Measurements from ENCODE around the gene CCDC78.

CCDC78 gene

DNA sequence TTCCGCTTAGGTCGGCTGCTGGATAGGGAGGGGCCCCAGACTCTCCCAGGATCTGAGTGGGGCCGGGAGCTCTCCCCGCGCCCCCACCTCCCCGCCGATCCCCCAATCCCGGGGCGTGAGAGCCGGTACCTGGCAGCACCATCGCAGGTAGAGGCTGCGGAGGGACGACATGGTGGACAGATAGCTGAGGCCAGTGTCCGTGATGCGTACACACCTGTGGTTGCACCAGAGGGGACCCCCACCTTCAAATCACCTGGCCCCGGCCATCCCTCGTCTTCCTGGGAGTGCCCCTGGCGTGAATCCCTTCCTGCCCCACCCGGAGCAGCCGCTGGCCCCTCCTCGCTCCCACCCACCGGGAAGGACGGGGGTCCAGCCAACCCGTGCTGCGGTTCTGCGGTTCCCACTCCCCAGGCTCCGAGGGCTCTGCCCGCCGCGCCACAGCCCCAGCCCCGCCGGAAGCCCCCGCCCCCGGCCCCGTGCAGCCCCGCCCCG, 31.3 kb downstream of the CCDC78 start:
- Histone ChIP-seq H3K4me3 (ENCODE audit: low read length in 2 of 2) (no peak overlapping the region), H3K14ac (ENCODE audit: low read length) (no peak overlapping the region), H3K18ac (ENCODE audit: low read length) (no peak overlapping the region), H2BK120ac (ENCODE audit: low read depth, low read length) (peak overlapping the region; percentile 3), H3K4me1 (ENCODE audit: control insufficient read depth in 2 of 2, insufficient read depth in 1 of 2, low read depth in 1 of 2, low read length in 2 of 2) (peaks cover 0 to 7% of the 10 kb centered on the region in 2 donors), H2BK5ac (ENCODE audit: low read length) (no peak overlapping the region), H2AFZ (ENCODE audit: low read length) (no peak overlapping the region), H3K27ac (replicated peaks; ENCODE audit: low read length) (no peak overlapping the region), H3K79me1 (ENCODE audit: low read depth, low read length) (peaks cover 3% of the 10 kb centered on the region), H2BK15ac (ENCODE audit: low read length) (no peak overlapping the region), H2BK12ac (ENCODE audit: low read length) (no peak overlapping the region), H3K4ac (ENCODE audit: low read length) (no peak overlapping the region), H4K91ac (ENCODE audit: low read depth, low read length, poor library complexity) (no peak overlapping the region), H3K27me3 (ENCODE audit: control insufficient read depth in 3 of 3, insufficient read depth in 3 of 3, low read depth in 1 of 3, low read length in 3 of 3) (peaks cover 10 to 72% (median 28%) of the 10 kb centered on the region in 3 experiments), H3K4me2 (ENCODE audit: insufficient read depth, low read length, poor library complexity, severe bottlenecking) (peak overlapping the region; percentile 43), H3K9me3 (replicated peaks in 1 of 2; ENCODE audit: control insufficient read depth in 2 of 2, insufficient read depth in 1 of 2, low read depth in 1 of 2, low read length in 2 of 2) (peaks cover 0 to 6% of the 10 kb centered on the region in 2 donors), H2AK5ac (ENCODE audit: low read depth, low read length) (peak overlapping the region; percentile 68), H3K36me3 (replicated peaks in 1 of 2; ENCODE audit: control insufficient read depth in 2 of 2, insufficient read depth in 2 of 2, low read length in 2 of 2) (no peaks in the 10 kb centered on the region), H3K23ac (ENCODE audit: low read depth, low read length, poor library complexity) (peak overlapping the region; percentile 22), H4K8ac (ENCODE audit: low read depth, low read length) (no peak overlapping the region), H3K9ac (ENCODE audit: low read depth, low read length, poor library complexity) (no peak overlapping the region)
- no peak for DNase-seq (ENCODE audit: low spot score)
- WGBS, 2 donors (ENCODE audit: extremely low coverage in 2 of 2, insufficient read length in 2 of 2, insufficient replicate concordance in 1 of 2), result no CpG with 5 or more reads among the region's 37 CpGs

DNA sequence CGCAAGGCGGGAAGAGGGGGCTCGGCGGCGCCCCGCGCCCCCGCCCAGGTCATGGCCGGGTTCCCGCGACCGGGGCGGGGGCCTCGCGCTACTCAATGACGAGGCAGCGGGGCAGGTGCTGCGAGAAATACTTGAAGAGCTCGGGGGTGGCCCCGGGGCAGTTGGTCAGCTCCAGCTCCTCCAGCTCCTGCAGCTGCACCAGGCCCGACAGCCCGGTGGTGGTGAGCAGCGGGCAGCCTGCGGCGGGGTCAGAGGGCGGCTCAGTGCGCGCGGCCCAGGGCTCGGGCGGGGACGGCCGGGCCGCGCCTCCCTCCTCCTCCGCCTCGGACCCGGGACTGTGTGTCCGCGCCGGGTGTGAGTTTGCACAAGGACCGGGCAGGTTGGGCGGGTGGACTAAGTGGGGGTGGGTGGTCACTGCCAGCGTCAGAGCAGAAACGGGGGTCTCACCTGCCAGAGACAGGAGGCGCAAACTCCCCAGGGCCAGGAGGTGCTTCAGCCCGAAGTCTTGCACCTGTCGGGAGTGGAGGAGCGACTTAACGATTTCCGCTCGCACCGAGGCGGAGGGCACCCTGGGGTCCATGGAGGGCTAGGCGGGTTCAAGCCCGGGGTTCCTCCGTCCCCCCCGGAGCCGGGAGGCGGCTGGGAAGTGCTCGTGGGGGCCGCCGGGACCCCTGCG, 31.9 kb downstream of the CCDC78 start:
- Histone ChIP-seq H3K4me1 (ENCODE audit: control insufficient read depth in 2 of 2, insufficient read depth in 1 of 2, low read depth in 1 of 2, low read length in 2 of 2) (peaks cover 3 to 12% of the 10 kb centered on the region in 2 donors), H2BK5ac (ENCODE audit: low read length) (peak overlapping the region; percentile 3), H2AK5ac (ENCODE audit: low read depth, low read length) (no peak overlapping the region), H3K36me3 (replicated peaks in 1 of 2; ENCODE audit: control insufficient read depth in 2 of 2, insufficient read depth in 2 of 2, low read length in 2 of 2) (no peaks in the 10 kb centered on the region), H2AFZ (ENCODE audit: low read length) (no peak overlapping the region), H3K14ac (ENCODE audit: low read length) (peak overlapping the region; percentile 6), H4K8ac (ENCODE audit: low read depth, low read length) (no peak overlapping the region), H2BK120ac (ENCODE audit: low read depth, low read length) (no peak overlapping the region), H4K91ac (ENCODE audit: low read depth, low read length, poor library complexity) (no peak overlapping the region), H3K4me2 (ENCODE audit: insufficient read depth, low read length, poor library complexity, severe bottlenecking) (peak overlapping the region; percentile 57), H2BK12ac (ENCODE audit: low read length) (no peak overlapping the region), H3K9ac (ENCODE audit: low read depth, low read length, poor library complexity) (no peak overlapping the region), H3K4me3 (ENCODE audit: low read length in 2 of 2) (peak overlapping the region in 1 of 2 donors; percentile 66), H3K27me3 (ENCODE audit: control insufficient read depth in 3 of 3, insufficient read depth in 3 of 3, low read depth in 1 of 3, low read length in 3 of 3) (peaks cover 10 to 67% (median 28%) of the 10 kb centered on the region in 3 experiments), H3K4ac (ENCODE audit: low read length) (no peak overlapping the region), H3K18ac (ENCODE audit: low read length) (peak overlapping the region; percentile 38), H3K23ac (ENCODE audit: low read depth, low read length, poor library complexity) (peak overlapping the region; percentile 22), H3K9me3 (replicated peaks in 1 of 2; ENCODE audit: control insufficient read depth in 2 of 2, insufficient read depth in 1 of 2, low read depth in 1 of 2, low read length in 2 of 2) (peaks cover 0 to 6% of the 10 kb centered on the region in 2 donors), H3K27ac (replicated peaks; ENCODE audit: low read length) (no peak overlapping the region), H2BK15ac (ENCODE audit: low read length) (no peak overlapping the region), H3K79me1 (ENCODE audit: low read depth, low read length) (peaks cover 7% of the 10 kb centered on the region)
- no peak for DNase-seq (ENCODE audit: low spot score)
- WGBS, 2 donors (ENCODE audit: extremely low coverage in 2 of 2, insufficient read length in 2 of 2, insufficient replicate concordance in 1 of 2), result no CpG with 5 or more reads among the region's 64 CpGs

DNA sequence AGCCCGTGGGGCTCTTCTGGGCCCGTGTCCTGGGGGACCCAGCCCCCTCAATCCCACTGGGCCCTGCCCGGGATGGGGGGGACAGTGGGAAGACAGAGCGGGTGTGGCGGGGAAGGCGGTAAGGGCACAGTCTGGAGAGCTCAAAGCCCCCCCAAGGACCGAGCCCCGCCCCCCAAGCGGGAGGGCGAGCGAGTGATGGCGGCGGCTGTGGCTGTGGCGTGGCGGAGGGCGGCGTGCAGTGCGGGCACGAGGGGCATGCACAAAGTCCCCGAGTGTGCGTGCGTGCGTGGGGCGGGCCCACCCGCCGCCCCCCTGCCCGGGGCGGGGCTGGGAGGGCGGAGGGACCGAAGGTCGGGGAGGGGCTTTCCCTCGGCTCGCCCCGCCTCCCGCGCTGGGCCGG, 32.5 kb downstream of the CCDC78 start:
- no peak overlapping the region for H2BK12ac ChIP-seq (ENCODE audit: low read length)
- peak overlapping the region; percentile 60 for H3K9ac ChIP-seq (ENCODE audit: low read depth, low read length, poor library complexity)
- H3K36me3 ChIP-seq (replicated peaks in 1 of 2; ENCODE audit: control insufficient read depth in 2 of 2, insufficient read depth in 2 of 2, low read length in 2 of 2), result no peaks in the 10 kb centered on the region
- H2AK5ac ChIP-seq (ENCODE audit: low read depth, low read length), result no peak overlapping the region
- H2BK5ac ChIP-seq (ENCODE audit: low read length), result peak overlapping the region; percentile 3
- H3K23ac ChIP-seq (ENCODE audit: low read depth, low read length, poor library complexity), result no peak overlapping the region
- no peak overlapping the region for H4K8ac ChIP-seq (ENCODE audit: low read depth, low read length)
- H3K27ac ChIP-seq (replicated peaks; ENCODE audit: low read length), result no peak overlapping the region
- peaks cover 4 to 13% of the 10 kb centered on the region in 2 donors for H3K4me1 ChIP-seq (ENCODE audit: control insufficient read depth in 2 of 2, insufficient read depth in 1 of 2, low read depth in 1 of 2, low read length in 2 of 2)
- peak overlapping the region; percentile 57 for H3K4me2 ChIP-seq (ENCODE audit: insufficient read depth, low read length, poor library complexity, severe bottlenecking)
- WGBS, 2 donors (ENCODE audit: extremely low coverage in 2 of 2, insufficient read length in 2 of 2, insufficient replicate concordance in 1 of 2), result no CpG with 5 or more reads among the region's 37 CpGs
- no peak overlapping the region for H4K91ac ChIP-seq (ENCODE audit: low read depth, low read length, poor library complexity)
- no peak overlapping the region for H2BK120ac ChIP-seq (ENCODE audit: low read depth, low read length)
- H3K14ac ChIP-seq (ENCODE audit: low read length), result no peak overlapping the region
- H3K27me3 ChIP-seq (ENCODE audit: control insufficient read depth in 3 of 3, insufficient read depth in 3 of 3, low read depth in 1 of 3, low read length in 3 of 3), result peaks cover 10 to 62% (median 28%) of the 10 kb centered on the region in 3 experiments
- peak overlapping the region; percentile 76 for H3K18ac ChIP-seq (ENCODE audit: low read length)
- peaks cover 9% of the 10 kb centered on the region for H3K79me1 ChIP-seq (ENCODE audit: low read depth, low read length)
- no peak overlapping the region for H2AFZ ChIP-seq (ENCODE audit: low read length)
- DNase-seq (ENCODE audit: low spot score), result no peak
- H3K4me3 ChIP-seq (ENCODE audit: low read length in 2 of 2), result peak overlapping the region in 1 of 2 donors; percentile 51
- H2BK15ac ChIP-seq (ENCODE audit: low read length), result peak overlapping the region; percentile 87
- no peak overlapping the region for H3K4ac ChIP-seq (ENCODE audit: low read length)
- H3K9me3 ChIP-seq (replicated peaks in 1 of 2; ENCODE audit: control insufficient read depth in 2 of 2, insufficient read depth in 1 of 2, low read depth in 1 of 2, low read length in 2 of 2), result peaks cover 0 to 6% of the 10 kb centered on the region in 2 donors

- no peak overlapping the region for H4K91ac ChIP-seq (ENCODE audit: low read depth, low read length, poor library complexity)
- no peak overlapping the region for H3K27ac ChIP-seq (replicated peaks; ENCODE audit: low read length)
- H3K23ac ChIP-seq (ENCODE audit: low read depth, low read length, poor library complexity), result peak overlapping the region; percentile 73
- peaks cover 4 to 13% of the 10 kb centered on the region in 2 donors for H3K4me1 ChIP-seq (ENCODE audit: control insufficient read depth in 2 of 2, insufficient read depth in 1 of 2, low read depth in 1 of 2, low read length in 2 of 2)
- H2AFZ ChIP-seq (ENCODE audit: low read length), result no peak overlapping the region
- H2BK12ac ChIP-seq (ENCODE audit: low read length), result peak overlapping the region; percentile 41
- no peak overlapping the region for H3K14ac ChIP-seq (ENCODE audit: low read length)
- no peak overlapping the region for H2BK120ac ChIP-seq (ENCODE audit: low read depth, low read length)
- H2AK5ac ChIP-seq (ENCODE audit: low read depth, low read length), result peak overlapping the region; percentile 56
- no peak overlapping the region for H3K4me2 ChIP-seq (ENCODE audit: insufficient read depth, low read length, poor library complexity, severe bottlenecking)
- no CpG with 5 or more reads among the region's 22 CpGs for WGBS, 2 donors (ENCODE audit: extremely low coverage in 2 of 2, insufficient read length in 2 of 2, insufficient replicate concordance in 1 of 2)
- no peak overlapping the region for H3K4me3 ChIP-seq (ENCODE audit: low read length in 2 of 2)
- no peak overlapping the region for H3K9ac ChIP-seq (ENCODE audit: low read depth, low read length, poor library complexity)
- DNase-seq (ENCODE audit: low spot score), result no peak
- peak overlapping the region; percentile 64 for H3K18ac ChIP-seq (ENCODE audit: low read length)
- H3K36me3 ChIP-seq (replicated peaks in 1 of 2; ENCODE audit: control insufficient read depth in 2 of 2, insufficient read depth in 2 of 2, low read length in 2 of 2), result no peaks in the 10 kb centered on the region
- H3K27me3 ChIP-seq (ENCODE audit: control insufficient read depth in 3 of 3, insufficient read depth in 3 of 3, low read depth in 1 of 3, low read length in 3 of 3), result peaks cover 10 to 60% (median 28%) of the 10 kb centered on the region in 3 experiments
- H2BK5ac ChIP-seq (ENCODE audit: low read length), result peak overlapping the region; percentile 3
- peaks cover 0 to 6% of the 10 kb centered on the region in 2 donors for H3K9me3 ChIP-seq (replicated peaks in 1 of 2; ENCODE audit: control insufficient read depth in 2 of 2, insufficient read depth in 1 of 2, low read depth in 1 of 2, low read length in 2 of 2)
- H3K4ac ChIP-seq (ENCODE audit: low read length), result no peak overlapping the region
- H2BK15ac ChIP-seq (ENCODE audit: low read length), result peak overlapping the region; percentile 87
- H4K8ac ChIP-seq (ENCODE audit: low read depth, low read length), result no peak overlapping the region
- H3K79me1 ChIP-seq (ENCODE audit: low read depth, low read length), result peaks cover 11% of the 10 kb centered on the region
Observed at GRCh38 chr16:693364-693763, 32.9 kb downstream of the CCDC78 start.

Measured in neuronal stem cell (in vitro differentiated cells).